GM19463 (cell line): ENCODE data around the gene PECR.

Experiments
- ATAC-seq: cut with Tn5 transposase; IDR thresholded peaks from one replicate; pipeline ENCODE4 v1.9.1; 2021; ENCODE audit warnings: mild to moderate bottlenecking, moderate library complexity; ENCODE audit not compliant: unreplicated experiment

The PECR gene

DNA sequence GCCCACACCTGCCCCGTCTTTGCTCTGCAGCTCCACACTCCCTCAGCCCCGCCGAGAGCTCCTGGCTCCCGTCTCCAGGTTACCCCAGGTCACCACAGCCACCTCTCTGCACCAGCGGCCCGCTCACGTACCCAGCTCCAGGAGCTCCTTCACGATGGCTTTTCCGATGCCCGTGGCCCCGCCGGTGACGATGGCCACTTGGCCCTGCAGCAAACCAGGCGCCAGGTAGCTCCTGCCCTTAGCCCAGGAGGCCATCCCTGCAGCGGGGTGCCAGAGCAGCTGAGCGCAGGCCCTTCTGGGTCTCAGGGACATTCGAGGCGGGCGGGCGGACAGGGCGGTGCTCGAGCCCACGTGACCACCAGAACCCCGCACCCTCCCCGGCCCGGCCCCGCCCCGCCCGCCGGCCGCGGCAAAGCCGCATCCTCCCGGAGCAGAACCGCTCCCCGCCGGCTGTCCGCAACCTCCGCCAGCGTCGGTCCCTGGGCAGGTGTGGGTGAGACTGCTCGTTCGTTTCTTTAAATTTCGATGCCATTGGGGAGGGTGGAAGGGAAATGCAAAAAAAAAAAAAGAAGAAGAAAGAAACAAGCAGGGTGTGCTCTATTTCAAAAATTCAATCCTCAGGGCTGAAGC lies at the start of gene PECR, which contains the start of gene TMEM169:
TSS of gene PECR (minus strand) at position 323 of the 630 bp plus-strand sequence. CDS start at position 255, 68 bp downstream.
TSS of gene TMEM169 (plus strand) at position 433 of the 630 bp plus-strand sequence. CDS start 14,045 bp downstream, outside the sequence.
- ATAC-seq = peak; percentile 92

DNA sequence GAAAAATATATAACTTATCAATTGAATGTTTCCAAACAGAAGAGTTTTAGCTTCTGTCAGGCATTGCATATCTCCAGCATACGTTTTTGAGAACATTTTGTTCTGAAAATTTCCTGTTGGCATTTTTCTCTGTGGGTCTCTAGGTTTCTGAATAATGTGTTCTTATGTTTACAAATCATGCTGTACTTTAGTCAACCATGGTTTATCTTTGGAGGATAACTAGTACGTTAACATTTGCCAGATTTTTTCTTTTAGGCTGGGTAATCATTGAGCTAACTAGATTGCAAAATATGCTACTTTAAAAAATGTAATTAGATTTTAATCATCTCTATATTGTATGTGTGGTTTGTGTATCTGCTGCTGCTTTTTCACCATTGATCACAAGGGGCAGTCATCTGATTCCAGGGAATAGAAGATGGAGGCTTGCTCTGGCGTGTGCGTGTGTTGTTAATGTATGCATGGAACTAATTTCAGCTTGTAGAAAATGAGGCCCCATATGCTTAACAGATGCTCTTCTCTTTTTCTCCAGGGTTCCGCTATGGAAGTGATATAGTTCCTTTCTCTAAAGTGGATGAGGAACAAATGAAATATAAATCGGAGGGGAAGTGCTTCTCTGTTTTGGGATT lies 48.9 kb upstream of the PECR start:
- no peak for ATAC-seq

DNA sequence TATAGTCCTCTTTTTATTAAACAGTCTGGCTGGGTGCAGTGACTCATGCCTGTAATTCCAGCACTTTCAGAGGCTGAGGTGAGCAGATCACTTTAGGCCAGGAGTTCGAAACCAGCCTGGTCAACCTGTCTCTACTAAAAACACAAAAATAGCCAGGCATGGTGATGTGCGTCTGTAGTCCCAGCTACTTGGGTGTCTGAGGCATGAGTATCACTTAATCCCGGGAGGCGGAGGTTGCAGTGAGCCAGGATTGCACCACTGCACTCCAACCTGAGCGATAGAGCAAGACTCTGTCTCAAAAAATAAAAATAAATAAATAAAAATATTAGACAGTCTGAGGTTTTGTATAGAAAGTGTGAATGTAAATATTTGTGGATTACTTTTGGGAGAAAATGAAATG lies 45.3 kb upstream of the PECR start:
- no peak for ATAC-seq

DNA sequence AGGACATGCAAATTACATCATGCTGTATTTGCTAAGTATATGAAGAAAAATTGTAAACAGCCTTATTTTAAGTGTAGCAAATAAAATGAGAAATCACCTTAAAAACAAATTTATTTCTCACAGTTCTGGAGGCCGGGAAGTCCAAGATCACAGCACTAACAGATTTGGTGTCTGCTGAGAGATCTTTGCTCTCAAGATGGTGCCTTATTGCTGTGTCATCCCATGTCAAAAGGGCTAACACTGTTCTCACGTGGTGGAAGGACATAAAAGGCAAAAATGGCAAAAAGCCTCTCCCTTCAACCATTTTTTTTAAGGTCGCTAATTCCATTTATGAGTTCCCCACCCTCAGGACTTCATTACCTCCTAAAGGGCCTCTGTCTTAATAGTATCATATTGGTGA lies 39.6 kb upstream of the PECR start:
- no peak for ATAC-seq

DNA sequence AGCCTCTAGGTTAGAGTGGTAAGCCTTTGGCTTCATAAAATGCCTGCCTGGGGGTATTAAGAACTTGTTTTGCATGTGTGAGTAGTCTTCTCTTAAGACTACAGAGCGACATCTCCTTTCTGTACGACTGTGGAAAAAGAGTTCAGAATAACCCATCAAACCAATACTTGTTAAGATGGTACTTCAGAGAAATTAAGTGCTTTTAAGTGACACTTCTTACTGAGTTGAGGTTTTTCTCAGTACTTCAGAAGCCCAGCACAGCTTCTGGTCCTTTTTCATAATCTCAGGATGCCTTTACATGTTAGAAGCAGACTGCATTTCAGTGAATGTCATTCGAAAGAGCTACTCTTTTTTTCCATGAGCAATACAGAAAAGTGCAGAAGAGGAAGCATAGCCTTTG lies 38.4 kb upstream of the PECR start:
- ATAC-seq = no peak

DNA sequence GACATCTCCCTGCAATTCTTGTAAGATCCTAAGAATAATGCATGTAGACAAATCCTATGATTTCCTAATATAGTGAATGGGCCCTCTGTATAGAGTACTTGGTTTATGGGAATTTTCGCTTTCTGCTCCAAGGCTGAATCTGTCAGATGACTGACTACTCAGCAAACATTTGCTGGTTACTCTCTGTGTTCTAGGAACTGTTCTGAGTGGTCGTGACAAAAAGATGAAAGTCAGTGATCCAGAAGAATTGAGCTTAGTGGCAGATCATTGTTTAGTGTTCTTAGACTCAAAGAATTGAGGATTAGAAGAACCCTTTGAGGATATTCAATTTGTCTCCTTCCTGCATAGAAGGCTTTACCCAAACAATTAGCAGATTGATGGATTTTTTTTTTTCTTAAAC lies 37.5 kb upstream of the PECR start:
- ATAC-seq = no peak

DNA sequence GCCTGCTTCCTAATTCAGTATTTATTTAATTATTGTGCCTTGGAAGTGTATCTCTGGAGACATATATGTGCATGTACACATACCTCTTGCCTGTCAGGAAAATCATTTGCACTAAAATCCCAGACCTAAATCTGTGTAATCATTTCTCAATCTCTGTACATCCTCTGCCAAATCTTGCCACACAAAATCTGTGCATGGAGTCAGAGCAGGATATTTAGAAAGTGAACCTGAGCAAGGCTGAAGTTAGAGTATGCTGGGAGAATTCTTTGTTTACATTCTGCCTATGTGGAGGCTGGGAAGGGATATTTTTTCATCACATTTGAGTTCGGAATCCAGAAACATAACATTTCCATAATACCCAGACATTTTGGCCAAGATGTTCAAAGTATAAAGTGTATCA lies 36.9 kb upstream of the PECR start:
- no peak for ATAC-seq

DNA sequence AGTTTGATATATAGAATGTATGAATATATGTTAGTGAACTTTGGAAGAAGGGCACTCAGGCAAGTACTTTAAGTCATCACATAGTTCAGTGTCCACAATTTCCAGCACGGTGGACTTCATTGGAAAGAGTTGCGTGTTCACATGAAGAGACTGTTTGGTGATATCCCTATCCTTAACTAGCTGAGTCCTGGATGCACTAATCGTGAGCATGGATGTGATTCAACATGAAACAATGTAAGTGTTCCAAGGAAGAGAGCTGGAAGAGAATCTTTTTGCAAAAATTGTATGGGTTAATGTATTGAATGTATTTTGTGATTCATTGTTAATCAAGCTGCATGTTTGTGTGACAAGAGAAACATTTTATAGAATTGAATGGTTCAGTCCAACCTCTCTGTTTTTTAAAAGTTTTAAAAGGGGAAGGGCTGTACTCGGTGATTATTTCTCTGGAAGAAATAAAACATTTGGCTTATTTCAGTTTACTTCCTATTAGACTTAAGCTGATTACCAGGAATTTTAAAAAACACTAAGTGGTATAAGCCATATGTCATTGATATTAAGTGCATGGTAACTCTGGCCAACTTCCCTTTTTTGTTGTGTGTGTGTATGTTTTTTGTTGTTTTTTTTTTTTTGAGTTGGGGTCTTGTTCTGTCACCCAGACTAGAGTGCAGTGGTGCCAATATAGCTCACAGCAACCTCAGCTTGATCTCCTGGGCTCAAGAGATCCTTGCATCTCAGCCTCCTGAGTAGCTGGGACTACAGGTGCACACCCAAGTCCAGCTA lies 36.1 kb upstream of the PECR start:
- ATAC-seq = no peak

DNA sequence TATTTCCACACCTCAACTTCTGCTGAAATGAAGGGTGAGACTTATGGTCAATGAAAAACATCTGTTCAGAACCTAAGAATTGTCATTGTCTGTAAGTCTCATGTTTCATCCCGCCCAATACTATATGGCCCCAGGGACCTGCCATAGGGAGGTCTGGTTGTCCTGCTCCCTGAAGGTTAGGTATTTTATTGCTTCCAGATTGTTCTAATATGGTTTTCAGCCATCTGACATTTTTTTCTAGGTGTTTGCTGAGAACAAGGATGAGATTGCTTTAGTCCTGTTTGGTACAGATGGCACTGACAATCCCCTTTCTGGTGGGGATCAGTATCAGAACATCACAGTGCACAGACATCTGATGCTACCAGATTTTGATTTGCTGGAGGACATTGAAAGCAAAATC lies 34.8 kb upstream of the PECR start:
- ATAC-seq = no peak

DNA sequence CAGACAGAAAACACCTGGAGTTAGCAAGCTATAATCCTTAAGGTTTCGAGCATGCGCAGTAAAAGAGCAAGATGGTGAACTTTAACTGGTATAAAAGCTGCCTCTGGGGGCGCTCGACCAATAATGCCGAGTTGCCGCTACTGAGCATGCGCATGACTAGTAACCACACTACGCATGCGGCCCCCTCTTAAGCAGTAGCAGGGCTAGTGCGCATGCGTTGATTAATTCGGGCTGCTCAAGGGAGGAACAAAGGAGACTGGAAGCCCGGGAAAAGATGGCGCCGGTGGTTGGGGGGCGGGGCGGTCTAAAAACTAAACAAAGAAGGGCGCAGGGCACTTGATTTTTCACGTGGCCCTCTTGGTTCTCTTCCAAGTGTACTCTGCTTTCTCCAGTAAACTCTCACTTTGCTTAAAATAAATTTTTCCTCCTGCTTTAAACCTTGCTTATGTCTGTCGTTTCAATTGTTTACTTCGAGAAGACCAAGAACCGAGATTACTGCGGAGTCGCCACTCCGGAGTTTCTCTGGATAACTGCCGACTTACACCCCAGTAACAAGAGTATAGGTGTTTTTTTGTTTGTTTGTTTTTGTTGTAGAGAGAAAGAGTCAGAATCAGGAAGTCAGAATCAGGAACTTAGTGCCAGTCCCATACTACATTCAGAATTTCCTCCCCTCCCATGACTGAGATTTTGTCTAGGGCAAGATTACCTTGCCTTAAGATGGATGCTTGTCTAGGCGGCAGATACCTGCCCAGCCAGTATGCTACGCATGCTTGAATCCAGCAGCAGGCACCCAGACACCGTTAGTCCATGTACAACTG lies 33.3 kb upstream of the PECR start:
- ATAC-seq = peak; percentile 34

DNA sequence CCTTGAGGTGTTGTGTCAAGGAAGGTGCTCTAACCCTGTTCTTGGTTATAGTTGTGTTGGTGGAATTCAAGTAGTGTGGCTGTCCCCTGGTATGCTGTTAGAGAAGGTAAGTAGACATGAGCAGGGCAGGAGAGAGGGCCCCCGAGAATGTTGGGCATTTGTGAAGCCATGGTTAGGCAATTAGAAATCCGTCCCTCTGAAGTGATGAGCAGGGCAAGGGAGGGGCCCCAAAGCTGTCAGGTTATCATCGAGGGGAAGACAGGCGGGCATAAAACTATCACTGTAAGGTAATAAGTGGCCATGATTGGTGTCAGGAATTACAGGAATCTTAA lies 32.7 kb upstream of the PECR start:
- ATAC-seq = no peak

DNA sequence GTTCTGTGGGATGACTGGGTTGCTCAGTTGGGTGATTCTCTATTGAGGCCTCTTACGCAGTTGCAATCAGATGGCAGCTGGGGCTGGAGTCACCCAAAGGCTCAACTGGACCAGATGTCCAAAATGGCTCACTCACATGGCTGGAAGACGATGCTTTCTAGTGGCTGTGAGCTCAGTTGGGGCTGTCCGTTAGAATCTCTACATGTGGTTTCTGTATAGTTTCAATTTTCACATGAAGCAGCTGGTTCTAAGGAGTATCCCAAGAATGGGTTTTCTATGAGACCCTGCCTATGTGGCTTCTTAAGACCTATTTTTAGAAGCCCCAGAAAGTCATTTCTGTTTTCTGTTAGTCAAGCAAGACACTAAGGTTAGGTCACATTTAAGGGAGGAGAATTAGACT lies 32.0 kb upstream of the PECR start:
- ATAC-seq = peak; percentile 73

DNA sequence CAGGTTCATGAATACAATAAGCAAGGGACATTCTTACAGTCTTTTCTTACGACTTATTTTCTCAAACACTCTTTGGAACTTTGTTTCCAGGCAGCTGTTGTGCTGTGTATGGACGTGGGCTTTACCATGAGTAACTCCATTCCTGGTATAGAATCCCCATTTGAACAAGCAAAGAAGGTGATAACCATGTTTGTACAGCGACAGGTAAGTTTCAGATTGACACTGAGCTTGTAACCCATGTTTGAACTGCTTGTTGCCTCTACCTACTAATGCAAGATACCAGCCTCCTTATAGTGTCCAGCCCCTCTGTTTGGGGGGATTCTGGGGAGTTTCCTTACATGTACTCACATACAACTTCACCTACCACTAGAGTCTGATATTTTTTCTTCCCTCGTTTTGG lies 31.3 kb upstream of the PECR start:
- no peak for ATAC-seq

DNA sequence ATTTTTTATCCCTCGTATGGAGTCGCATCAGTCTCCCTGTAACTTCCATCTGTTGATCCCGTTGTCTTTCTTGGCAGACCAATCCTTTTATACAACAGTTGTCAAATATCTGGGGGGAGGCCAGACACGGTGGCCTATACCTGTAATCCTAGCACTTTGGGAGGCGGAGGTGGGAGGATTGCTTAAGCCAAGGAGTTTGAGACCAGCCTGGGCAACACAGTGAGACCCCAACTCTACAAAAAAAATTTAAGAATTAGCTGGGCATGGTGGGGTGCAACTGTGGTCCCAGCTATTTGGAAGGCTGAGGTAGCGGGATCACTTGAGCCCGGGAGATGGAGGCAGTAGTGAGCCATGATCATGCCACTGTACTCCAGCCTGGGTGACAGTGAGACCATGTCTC lies 29.5 kb upstream of the PECR start:
- no peak for ATAC-seq

DNA sequence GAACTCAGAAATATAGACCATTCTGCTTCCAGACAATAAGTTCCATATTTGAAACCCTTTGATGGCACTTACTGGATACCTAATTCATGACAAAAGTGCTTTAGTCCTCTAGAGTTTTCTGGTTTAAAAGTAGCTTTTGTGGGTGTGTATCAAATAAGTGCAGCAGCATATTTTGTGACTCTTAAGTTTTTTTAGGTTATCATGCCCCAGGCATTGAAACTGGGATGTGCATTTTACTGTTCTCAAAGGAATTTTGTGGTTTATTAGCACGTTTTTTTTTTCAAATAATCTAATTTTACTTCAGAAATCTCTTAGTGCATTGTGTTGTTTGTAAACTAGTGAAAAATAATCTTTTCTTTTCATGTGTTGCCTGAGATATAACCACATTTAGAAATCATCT lies 29.0 kb upstream of the PECR start:
- ATAC-seq = no peak

DNA sequence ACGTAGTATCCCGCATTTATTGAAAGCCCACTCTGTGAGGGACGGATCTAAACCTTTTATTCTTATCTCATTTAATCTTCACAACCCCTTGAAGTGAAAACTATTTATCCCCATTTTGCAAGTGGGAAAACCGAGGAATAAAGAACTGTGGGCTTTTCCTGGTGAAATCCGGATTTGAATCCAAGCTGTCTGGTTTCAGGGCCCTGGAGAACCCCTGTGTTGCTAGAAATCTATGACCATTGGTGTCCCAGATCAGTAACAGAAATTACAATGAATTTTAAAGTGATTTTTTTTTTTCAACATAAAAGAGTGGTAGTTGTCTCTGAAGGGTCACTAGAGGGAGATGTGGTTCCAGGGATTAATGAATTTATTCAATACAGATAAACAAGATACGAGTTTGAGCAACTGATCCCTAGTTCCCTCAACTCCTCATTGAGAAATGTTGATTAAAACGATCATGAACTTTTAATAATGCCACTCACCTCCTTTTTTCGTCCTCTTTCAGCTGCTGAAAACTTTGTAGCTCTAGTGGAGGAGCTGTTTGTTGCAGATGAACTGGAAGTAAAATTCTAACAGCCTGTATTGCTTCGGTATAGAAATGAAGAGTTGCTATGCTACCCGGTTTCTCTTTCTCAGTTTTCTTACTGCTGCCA lies 28.5 kb upstream of the PECR start:
- ATAC-seq = no peak

DNA sequence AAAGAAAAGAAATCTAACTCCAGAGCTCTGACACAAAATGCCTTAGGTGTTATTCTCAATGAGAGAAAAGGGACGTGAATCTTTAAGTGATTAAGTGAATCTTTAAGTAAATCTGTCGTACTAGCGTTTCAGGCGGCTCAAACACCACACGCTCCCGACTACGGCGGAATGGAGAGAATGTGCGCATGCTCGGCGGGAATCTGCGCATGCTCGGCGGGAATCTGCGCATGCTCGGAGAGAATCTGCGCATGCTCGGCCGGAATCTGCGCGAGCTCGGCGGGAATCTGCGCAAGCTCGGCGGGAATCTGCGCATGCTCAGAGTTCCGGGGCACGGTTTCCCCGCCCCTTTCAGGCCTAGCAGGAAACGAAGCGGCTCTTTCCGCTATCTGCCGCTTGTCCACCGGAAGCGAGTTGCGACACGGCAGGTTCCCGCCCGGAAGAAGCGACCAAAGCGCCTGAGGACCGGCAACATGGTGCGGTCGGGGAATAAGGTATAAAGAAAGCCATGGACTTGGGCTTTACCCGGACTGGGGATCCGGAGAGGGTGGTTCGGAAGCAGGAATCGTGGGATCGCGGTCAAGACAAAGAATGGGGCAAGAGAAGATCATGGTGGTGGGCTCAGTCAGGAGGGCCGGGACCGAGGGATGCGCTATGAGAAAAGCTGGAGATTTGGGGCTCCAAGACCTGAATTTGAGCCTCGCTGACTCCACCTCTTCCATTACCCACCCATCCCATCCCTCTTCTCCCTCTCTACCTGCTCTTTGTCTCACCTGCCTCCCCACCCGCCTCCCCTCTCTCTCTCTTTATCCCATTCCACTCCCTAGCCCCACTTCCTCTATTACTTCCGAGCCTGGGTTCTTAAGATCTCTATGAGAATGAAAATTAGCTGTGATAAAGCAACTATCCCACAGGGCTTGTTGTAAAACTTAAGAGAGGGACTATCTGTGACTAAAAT lies 27.6 kb upstream of the PECR start, which contains the start of gene XRCC5:
TSS of gene XRCC5 (plus strand) at position 382 of the 955 bp plus-strand sequence. CDS start at position 471, 89 bp downstream.
- peak; percentile 48 for ATAC-seq

DNA sequence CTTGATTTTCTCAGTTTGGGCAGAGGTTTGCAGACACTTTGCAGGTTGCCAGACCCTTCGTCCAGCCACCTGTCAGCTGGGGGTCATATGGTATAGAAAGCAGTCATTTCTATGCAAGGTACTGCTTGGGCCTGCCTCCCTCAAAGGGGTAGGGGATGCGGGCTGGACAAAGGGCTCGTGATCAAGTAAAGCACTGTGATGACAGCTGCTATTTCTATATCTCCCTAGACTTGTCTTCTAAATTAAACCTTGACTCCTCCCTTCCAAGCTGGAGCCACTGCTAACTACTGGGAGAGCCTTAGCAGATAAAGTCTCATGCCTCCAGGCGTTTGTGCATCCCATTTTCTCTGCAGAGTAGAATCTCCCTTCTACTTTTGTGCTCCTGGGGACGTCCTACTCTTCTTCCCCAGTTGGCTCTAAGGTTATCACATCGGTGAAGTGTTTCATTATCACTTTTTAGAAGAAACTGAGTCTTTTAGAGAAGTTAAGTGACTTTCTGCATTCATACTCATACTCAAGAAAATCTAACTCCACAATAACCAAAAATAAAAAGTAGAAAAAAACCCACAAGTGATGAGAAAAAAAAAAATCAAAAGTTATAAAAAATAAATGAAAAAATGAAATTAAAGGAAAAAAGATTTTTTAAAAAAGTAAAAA lies 26.8 kb upstream of the PECR start:
- ATAC-seq = no peak

DNA sequence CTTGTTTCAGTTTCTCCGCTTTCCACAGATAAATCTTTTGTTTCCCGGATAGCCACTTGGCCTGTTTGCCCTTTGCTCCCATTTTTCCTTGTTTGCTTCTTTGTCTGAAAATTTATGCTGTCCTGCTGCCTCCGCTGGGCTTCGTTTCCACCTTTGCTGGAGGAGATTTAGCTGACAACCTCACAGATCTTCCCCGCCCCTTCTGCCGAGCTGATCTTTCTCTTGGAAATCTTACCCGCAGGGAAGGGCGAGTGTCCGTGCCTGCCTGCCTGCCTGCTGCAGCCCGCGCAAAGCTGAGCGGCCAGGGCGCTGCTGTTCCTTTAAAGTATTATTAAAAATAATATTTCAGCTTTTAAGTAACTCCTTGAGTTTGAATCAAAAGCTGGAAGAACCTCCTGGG lies 26.2 kb upstream of the PECR start:
- ATAC-seq = no peak
